Calu3 (cell line): ENCODE data around the gene HPCAL4. TPM values are rescaled to one million over a fixed set of nuclear protein-coding genes. Genes with fewer than 3 reads are reported as not detected.

Source experiments
- BruUV-seq: library from RNA; stranded (reverse); fragments of 400-500 nt; replicated peaks from 2 replicates; lab custom pipeline; 2021; lab: Mats Ljungman, UMichigan
- CTCF ChIA-PET: fragments of 300-600 bp; sonication (Branson Sonifier 250); formaldehyde crosslinking; loops from one replicate; lab custom pipeline; 2022; ENCODE audit warnings: antibody characterized with exemption; lab: Charles Lee
- DNase-seq: peaks from one replicate; pipeline ENCODE4 v3.0.0; 2022
- H3K27ac Mint-ChIP-seq: one replicate; pipeline ENCODE4 v1.8.0; 2022; ENCODE audit warnings: mixed read lengths; ENCODE audit not compliant: unreplicated experiment
- H3K27me3 Mint-ChIP-seq: one replicate; pipeline ENCODE4 v1.8.0; 2022; ENCODE audit warnings: mixed read lengths; ENCODE audit not compliant: unreplicated experiment
- H3K36me3 Mint-ChIP-seq: one replicate; pipeline ENCODE4 v1.8.0; 2022; ENCODE audit warnings: mild to moderate bottlenecking, moderate library complexity, mixed read lengths; ENCODE audit not compliant: insufficient read depth, unreplicated experiment
- H3K4me1 Mint-ChIP-seq: one replicate; pipeline ENCODE4 v1.8.0; 2022; ENCODE audit warnings: mild to moderate bottlenecking, low read depth, mixed read lengths; ENCODE audit not compliant: unreplicated experiment
- H3K4me3 Mint-ChIP-seq: one replicate; pipeline ENCODE4 v1.8.0; 2022; ENCODE audit warnings: mild to moderate bottlenecking, low read depth, moderate library complexity, mixed read lengths; ENCODE audit not compliant: unreplicated experiment
- H3K9me3 Mint-ChIP-seq: one replicate; pipeline ENCODE4 v1.8.0; 2022; ENCODE audit warnings: low read depth, mixed read lengths; ENCODE audit not compliant: unreplicated experiment
- CTCF ChIP-seq: fragments of 200-600 bp; IDR thresholded peaks from one replicate; pipeline ENCODE4 v1.8.0; 2022; ENCODE audit warnings: antibody characterized with exemption; ENCODE audit not compliant: unreplicated experiment
- intact Hi-C: fragments of 100-400 bp; cut with micrococcal nuclease; formaldehyde crosslinking; loops from one replicate; pipeline ENCODE4 v1.10.0; 2022; ENCODE audit not compliant: unreplicated experiment
- total RNA-seq: library from RNA; stranded (reverse); gene quantifications from 2 replicates; pipeline ENCODE4 v1.2.3, GENCODE V29; 2022

HPCAL4 gene
- total RNA-seq, 1 experiment from 2014 or later = not detected

- intact Hi-C loops = no loop called here
- no peak for DNase-seq
- no TSS peak for BruUV-seq
- Mint-ChIP-seq H3K27me3 (peaks cover 62% of the 10 kb centered on the region), H3K4me3 (no peak overlapping the region), H3K27ac (no peak overlapping the region), H3K9me3 (no peaks in the 10 kb centered on the region), H3K36me3 (no peaks in the 10 kb centered on the region), H3K4me1 (peaks cover 9% of the 10 kb centered on the region)
- TF ChIP-seq CTCF = no peak
- CTCF ChIA-PET = no interaction called here
Observed at GRCh38 chr1:39675220-39675619, 16.0 kb downstream of the HPCAL4 start.

- Mint-ChIP-seq H3K27ac (no peak overlapping the region), H3K4me1 (peaks cover 9% of the 10 kb centered on the region), H3K27me3 (peaks cover 62% of the 10 kb centered on the region), H3K9me3 (no peaks in the 10 kb centered on the region), H3K4me3 (no peak overlapping the region), H3K36me3 (no peaks in the 10 kb centered on the region)
- no peak for TF ChIP-seq CTCF
- intact Hi-C loops = no loop called here
- BruUV-seq = no TSS peak
- DNase-seq = no peak
- CTCF ChIA-PET = no interaction called here
Observed at GRCh38 chr1:39673215-39673614, 18.0 kb downstream of the HPCAL4 start.

- Mint-ChIP-seq H3K4me3 (peak overlapping the region; percentile 33), H3K27ac (no peak overlapping the region), H3K36me3 (no peaks in the 10 kb centered on the region), H3K9me3 (no peaks in the 10 kb centered on the region), H3K27me3 (peaks cover 68% of the 10 kb centered on the region), H3K4me1 (peaks cover 9% of the 10 kb centered on the region)
- no peak for DNase-seq
- no TSS peak for BruUV-seq
- CTCF ChIA-PET = interaction anchor here (0.6 to 1.7 kb wide), 5 partner anchors 8 to 277 kb away, joined by 3 to 7 read pairs (median 3); partner anchors contain the start of gene HPCAL4
- intact Hi-C loops = no loop called here
- TF ChIP-seq CTCF = no peak
Observed at GRCh38 chr1:39672551-39672947, 18.7 kb downstream of the HPCAL4 start.

DNA sequence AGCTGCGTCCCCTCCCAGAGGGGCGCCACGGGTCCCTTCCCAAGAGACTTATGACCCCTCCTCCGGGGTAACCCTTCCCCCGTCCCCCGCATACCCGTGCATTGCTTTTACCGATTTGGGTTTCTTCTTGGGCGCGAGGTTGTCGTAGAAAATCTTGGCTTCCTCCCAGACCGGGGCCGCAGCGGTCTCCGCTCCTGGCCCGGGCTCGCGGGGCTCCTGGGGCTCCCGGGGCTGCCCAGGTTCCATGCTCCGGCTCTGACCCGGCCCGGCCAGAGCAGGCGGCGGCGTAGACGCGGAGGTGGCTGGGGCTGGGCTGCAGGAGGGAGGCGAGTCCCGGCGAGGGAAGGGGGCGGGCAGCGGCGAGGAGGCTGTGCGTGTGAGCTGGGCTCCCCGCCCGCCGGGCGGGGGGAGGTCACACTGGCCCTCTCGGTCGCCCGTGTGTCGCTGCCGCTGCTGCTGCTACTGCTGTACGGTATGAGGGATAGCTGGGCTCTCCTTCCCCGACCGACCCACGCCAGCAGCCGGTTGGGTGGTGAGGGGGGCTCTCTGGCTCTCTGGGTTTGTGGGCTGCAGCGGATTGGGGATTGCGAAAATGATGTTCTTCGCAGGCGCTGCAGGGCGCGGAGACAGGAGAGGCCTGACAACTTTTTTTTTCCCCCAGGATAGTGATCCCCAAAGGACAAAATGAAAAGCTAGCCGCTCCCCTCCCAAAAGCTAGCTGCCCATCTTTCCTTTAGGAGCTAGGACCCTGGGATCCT, 19.3 kb downstream of the HPCAL4 start, which contains the start of gene NT5C1A:
Gene NT5C1A (minus strand): TSS at position 315 of the 758 bp plus-strand sequence. CDS start 69 bp downstream, at position 246.
- Mint-ChIP-seq H3K27me3 (peaks cover 74% of the 10 kb centered on the region), H3K9me3 (no peaks in the 10 kb centered on the region), H3K27ac (no peak within 1 kb of the TSS), H3K36me3 (no peaks in the 10 kb centered on the region), H3K4me3 (peak within 1 kb of the TSS; percentile 33), H3K4me1 (peaks cover 9% of the 10 kb centered on the region)
- CTCF ChIA-PET = interaction anchor here (0.6 to 1.7 kb wide), 5 partner anchors 9 to 277 kb away, joined by 3 to 7 read pairs (median 3); partner anchors contain the start of gene HPCAL4
- TF ChIP-seq CTCF = peak; percentile 5
- no TSS peak for BruUV-seq
- DNase-seq = peak; percentile 19
- intact Hi-C loops = no loop called here
